ENCODE data around the gene MFSD2A. TPM values are rescaled to one million over a fixed set of nuclear protein-coding genes. Genes with fewer than 3 reads are reported as not detected.

The MFSD2A gene
- total RNA-seq, 1 experiment from 2014 or later: 3.9 TPM

DNA sequence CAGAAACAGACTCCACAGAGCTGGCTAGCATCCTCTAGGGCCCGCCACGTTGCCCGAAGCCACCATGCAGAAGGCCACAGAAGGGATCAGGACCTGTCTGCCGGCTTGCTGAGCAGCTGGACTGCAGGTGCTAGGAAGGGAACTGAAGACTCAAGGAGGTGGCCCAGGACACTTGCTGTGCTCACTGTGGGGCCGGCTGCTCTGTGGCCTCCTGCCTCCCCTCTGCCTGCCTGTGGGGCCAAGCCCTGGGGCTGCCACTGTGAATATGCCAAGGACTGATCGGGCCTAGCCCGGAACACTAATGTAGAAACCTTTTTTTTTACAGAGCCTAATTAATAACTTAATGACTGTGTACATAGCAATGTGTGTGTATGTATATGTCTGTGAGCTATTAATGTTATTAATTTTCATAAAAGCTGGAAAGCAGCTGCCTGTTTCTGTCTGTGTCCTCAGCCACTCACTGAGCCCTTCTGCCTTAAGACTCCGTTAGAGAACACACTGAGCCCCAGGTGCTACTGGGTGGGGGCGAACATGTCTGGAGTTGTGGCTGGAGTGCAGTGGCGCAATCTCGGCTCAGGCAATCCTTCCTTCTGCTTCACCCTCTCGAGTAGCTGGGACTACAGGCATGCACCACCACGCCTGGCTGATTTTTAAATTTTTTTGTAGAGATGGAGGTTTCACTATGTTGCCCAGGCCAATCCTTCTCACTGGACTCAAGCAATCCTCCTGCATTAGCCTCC is 14.8 kb downstream of the MFSD2A start:
- BruUV-seq (replicated peaks): no TSS peak
- peaks cover 13% of the 10 kb centered on the region for H3K27me3 Mint-ChIP-seq (ENCODE audit: unreplicated experiment)
- H3K4me3 Mint-ChIP-seq (ENCODE audit: low read depth, unreplicated experiment): no peak overlapping the region
- CTCF ChIA-PET: no interaction called here
- TF ChIP-seq CTCF (IDR thresholded peaks at IDR 0.05; ENCODE audit: unreplicated experiment): no peak
- no peaks in the 10 kb centered on the region for H3K36me3 Mint-ChIP-seq (ENCODE audit: insufficient read depth, unreplicated experiment)
- DNase-seq: no peak
- peaks cover 6% of the 10 kb centered on the region for H3K4me1 Mint-ChIP-seq (ENCODE audit: low read depth, unreplicated experiment)
- no peaks in the 10 kb centered on the region for H3K9me3 Mint-ChIP-seq (ENCODE audit: low read depth, unreplicated experiment)
- no peak overlapping the region for H3K27ac Mint-ChIP-seq (ENCODE audit: unreplicated experiment)
- intact Hi-C loops (cut with micrococcal nuclease; ENCODE audit: unreplicated experiment): no loop called here

GRCh38 chr1:39970274-39970673 is 15.3 kb downstream of the MFSD2A start:
- intact Hi-C loops (cut with micrococcal nuclease; ENCODE audit: unreplicated experiment): no loop called here
- TF ChIP-seq CTCF (IDR thresholded peaks at IDR 0.05; ENCODE audit: unreplicated experiment): no peak
- Mint-ChIP-seq H3K36me3 (ENCODE audit: insufficient read depth, unreplicated experiment) (no peaks in the 10 kb centered on the region), H3K4me1 (ENCODE audit: low read depth, unreplicated experiment) (peaks cover 6% of the 10 kb centered on the region), H3K4me3 (ENCODE audit: low read depth, unreplicated experiment) (no peak overlapping the region), H3K9me3 (ENCODE audit: low read depth, unreplicated experiment) (no peaks in the 10 kb centered on the region), H3K27me3 (ENCODE audit: unreplicated experiment) (peaks cover 19% of the 10 kb centered on the region), H3K27ac (ENCODE audit: unreplicated experiment) (no peak overlapping the region)
- no TSS peak for BruUV-seq (replicated peaks)
- DNase-seq: no peak
- CTCF ChIA-PET: interaction anchor here (5.0 kb wide), 1 partner anchor 51 kb away, joined by 46 read pairs; no protein-coding TSS in a partner anchor

GRCh38 chr1:39971138-39971537 is 16.2 kb downstream of the MFSD2A start:
- intact Hi-C loops (cut with micrococcal nuclease; ENCODE audit: unreplicated experiment): no loop called here
- Mint-ChIP-seq H3K9me3 (ENCODE audit: low read depth, unreplicated experiment) (no peaks in the 10 kb centered on the region), H3K27me3 (ENCODE audit: unreplicated experiment) (peaks cover 20% of the 10 kb centered on the region), H3K4me3 (ENCODE audit: low read depth, unreplicated experiment) (no peak overlapping the region), H3K27ac (ENCODE audit: unreplicated experiment) (no peak overlapping the region), H3K36me3 (ENCODE audit: insufficient read depth, unreplicated experiment) (no peaks in the 10 kb centered on the region), H3K4me1 (ENCODE audit: low read depth, unreplicated experiment) (peaks cover 6% of the 10 kb centered on the region)
- CTCF ChIA-PET: interaction anchor here (1.0 to 5.0 kb wide), 2 partner anchors 15 to 52 kb away, joined by 3 to 46 read pairs; no protein-coding TSS in a partner anchor
- no peak for DNase-seq
- no peak for TF ChIP-seq CTCF (IDR thresholded peaks at IDR 0.05; ENCODE audit: unreplicated experiment)
- BruUV-seq (replicated peaks): no TSS peak

DNA sequence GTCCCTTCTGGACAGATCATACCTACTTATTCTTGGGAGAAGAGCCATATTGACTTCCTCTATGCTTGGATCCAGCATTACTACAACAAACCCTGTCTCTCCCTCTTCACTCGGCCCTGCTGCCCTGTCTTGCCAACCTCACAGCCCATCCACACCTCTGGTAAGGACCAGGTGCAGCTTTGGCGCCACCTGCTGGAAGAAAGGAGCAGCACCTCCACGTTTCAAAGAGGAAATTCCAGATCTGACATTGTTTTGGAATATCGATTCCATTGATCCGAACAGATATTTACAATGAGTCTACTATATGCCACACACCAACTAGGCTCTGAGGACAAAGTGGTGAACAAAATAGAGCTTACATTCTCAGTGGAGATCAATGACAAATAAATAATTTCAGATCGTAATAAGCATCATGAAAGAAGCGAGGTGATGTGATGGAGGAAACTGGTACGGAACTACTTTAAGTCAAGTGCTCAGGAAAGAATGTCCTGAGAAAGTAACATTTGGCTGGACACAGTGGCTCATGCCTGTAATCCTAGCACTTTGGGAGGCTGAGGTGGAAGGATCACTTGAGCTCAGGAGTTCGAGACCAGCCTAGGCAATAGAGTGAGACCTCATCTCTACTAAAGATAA is 18.7 kb downstream of the MFSD2A start:
- peak; percentile 94 for TF ChIP-seq CTCF (IDR thresholded peaks at IDR 0.05; ENCODE audit: unreplicated experiment)
- Mint-ChIP-seq H3K27ac (ENCODE audit: unreplicated experiment) (no peak overlapping the region), H3K27me3 (ENCODE audit: unreplicated experiment) (peaks cover 20% of the 10 kb centered on the region), H3K4me3 (ENCODE audit: low read depth, unreplicated experiment) (no peak overlapping the region), H3K4me1 (ENCODE audit: low read depth, unreplicated experiment) (peaks cover 6% of the 10 kb centered on the region), H3K36me3 (ENCODE audit: insufficient read depth, unreplicated experiment) (no peaks in the 10 kb centered on the region), H3K9me3 (ENCODE audit: low read depth, unreplicated experiment) (no peaks in the 10 kb centered on the region)
- no TSS peak for BruUV-seq (replicated peaks)
- intact Hi-C loops (cut with micrococcal nuclease; ENCODE audit: unreplicated experiment): loop anchor here (1.0 kb wide), 2 partner anchors 54 to 156 kb away; no protein-coding TSS in a partner anchor
- peak; percentile 77 for DNase-seq
- CTCF ChIA-PET: interaction anchor here (0.7 to 5.0 kb wide), 4 partner anchors 54 to 156 kb away, joined by 3 to 46 read pairs (median 6); no protein-coding TSS in a partner anchor

All from Calu3 (cell line).